ENCODE measurements around the gene CASP12.

DNA sequence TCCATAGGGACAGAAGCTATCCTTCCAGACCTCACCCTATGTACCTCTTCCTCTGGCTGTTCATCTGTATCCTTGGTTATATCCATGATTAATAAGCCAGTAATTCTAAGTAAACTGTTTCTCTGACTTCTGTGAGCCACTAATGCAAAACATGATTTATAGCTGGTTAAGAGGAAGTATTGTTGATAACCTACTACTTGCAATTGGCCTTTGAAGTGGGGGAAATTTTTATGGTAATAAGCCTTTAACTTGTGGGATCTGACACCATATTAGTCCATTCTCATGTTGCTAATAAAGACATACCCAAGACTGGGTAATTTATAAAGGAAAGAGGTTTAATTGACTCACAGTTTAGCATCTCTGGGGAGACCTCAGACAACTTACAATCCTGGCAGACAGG is 21.9 kb downstream of the CASP12 start:
- TF ChIP-seq, protein P1, sequence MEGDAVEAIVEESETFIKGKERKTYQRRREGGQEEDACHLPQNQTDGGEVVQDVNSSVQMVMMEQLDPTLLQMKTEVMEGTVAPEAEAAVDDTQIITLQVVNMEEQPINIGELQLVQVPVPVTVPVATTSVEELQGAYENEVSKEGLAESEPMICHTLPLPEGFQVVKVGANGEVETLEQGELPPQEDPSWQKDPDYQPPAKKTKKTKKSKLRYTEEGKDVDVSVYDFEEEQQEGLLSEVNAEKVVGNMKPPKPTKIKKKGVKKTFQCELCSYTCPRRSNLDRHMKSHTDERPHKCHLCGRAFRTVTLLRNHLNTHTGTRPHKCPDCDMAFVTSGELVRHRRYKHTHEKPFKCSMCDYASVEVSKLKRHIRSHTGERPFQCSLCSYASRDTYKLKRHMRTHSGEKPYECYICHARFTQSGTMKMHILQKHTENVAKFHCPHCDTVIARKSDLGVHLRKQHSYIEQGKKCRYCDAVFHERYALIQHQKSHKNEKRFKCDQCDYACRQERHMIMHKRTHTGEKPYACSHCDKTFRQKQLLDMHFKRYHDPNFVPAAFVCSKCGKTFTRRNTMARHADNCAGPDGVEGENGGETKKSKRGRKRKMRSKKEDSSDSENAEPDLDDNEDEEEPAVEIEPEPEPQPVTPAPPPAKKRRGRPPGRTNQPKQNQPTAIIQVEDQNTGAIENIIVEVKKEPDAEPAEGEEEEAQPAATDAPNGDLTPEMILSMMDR (IDR thresholded peaks at IDR 0.05; ENCODE audit: low read length), result no peak
- no peak for TF ChIP-seq EZH2 (IDR thresholded peaks at IDR 0.05; ENCODE audit: borderline replicate concordance, low read length)

Measured in OCI-LY1 (cell line).